ENCODE results near the gene ARID5B. TPM values are rescaled to one million over a fixed set of nuclear protein-coding genes. Genes with fewer than 3 reads are reported as not detected.

ARID5B gene
- total RNA-seq, 1 experiment from 2014 or later: 17.4 TPM

DNA sequence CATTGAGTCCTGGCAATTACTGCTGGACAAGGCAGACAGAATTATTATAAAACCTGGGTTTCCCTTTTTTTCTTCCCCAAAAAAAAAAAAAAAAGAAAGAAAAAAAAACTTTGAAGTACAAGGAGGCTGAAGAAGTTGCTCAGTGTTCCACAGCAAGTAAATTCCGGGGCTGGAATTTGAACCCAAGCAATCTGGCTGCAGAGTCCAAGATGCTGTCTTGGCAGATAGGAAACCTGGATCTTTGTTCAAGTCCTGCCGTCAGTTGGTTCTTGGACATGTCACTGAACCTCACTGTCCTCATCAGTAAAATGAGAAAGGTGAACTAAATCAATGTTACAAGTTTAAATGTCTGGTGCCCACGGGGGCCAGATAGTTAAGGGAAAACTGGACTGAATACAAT, 35.3 kb downstream of the ARID5B start:
- no peak for DNase-seq (ENCODE audit: low read depth)

DNA sequence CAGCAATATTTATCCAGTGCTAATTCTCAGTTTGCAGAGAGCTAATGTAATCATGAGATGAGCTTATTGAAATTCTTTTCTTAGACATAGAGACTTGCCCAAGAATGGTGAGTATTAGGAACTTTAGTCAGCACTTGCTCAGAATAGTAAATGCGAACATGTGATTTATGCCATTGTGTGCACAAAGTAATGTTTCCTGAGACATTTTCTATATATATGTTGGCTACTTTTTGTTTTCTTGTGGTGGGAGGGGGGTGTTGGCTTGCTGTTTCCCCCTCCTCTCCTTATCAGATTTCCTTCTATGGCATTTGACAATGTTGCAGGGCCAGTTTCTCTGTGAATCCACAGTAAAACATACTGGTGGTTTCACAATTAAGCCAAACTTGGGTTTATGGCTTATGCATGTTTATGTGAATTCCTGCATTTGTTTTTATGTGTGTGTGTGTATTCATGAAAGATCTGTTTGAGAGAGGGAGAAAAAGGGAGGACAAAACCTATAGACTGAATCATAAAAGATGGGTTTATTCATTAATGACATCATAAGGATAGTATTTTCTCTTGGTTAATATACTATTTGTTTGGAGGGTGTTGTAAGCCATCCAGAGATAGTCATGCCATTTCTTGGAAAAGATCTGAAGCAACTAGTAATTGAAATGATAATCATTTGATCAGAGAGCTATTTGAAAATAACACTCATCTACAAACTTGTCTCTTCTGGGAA, 36.3 kb downstream of the ARID5B start:
- DNase-seq (ENCODE audit: low read depth): peak; percentile 53

DNA sequence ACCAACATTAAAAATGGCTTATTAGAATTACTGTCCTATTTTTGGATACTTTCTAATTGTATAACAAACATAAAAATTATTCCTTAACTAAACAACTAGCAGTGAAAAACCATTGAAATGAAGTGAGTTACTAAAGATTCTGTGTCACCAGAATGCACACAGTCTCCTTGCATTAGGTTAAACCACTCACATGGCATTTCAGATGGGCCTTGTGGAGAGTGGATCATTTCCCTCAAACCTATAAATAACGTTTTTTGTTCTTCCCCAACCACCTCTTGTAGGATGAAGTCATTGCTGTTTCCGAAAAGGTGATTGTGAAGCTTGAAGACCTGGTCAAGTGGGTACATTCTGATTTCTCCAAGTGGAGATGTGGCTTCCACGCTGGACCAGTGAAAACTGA, 38.4 kb downstream of the ARID5B start:
- DNase-seq (ENCODE audit: low read depth): no peak

DNA sequence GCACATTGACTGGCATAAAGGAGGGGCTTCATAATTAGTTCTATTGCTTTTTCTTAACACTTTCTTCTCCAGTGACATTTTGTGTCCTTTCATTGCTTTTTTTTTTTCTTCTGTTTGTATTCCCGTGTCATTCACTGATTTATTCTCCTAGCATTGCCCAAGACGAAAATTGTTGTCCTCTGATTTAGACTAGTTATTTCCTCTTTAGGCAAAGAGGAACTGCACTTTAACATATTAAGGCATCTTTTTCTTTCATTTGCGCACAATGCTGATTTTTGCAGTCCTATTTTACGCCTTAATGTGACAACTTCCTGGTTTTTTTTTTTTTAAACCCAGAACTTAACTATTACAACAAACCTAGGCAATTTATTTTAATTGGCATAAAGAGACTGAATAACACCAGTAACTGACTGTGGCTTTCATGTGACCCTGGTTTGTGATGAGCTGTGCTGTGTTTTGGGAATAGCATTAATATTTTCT, 39.7 kb downstream of the ARID5B start:
- DNase-seq (ENCODE audit: low read depth): no peak

DNA sequence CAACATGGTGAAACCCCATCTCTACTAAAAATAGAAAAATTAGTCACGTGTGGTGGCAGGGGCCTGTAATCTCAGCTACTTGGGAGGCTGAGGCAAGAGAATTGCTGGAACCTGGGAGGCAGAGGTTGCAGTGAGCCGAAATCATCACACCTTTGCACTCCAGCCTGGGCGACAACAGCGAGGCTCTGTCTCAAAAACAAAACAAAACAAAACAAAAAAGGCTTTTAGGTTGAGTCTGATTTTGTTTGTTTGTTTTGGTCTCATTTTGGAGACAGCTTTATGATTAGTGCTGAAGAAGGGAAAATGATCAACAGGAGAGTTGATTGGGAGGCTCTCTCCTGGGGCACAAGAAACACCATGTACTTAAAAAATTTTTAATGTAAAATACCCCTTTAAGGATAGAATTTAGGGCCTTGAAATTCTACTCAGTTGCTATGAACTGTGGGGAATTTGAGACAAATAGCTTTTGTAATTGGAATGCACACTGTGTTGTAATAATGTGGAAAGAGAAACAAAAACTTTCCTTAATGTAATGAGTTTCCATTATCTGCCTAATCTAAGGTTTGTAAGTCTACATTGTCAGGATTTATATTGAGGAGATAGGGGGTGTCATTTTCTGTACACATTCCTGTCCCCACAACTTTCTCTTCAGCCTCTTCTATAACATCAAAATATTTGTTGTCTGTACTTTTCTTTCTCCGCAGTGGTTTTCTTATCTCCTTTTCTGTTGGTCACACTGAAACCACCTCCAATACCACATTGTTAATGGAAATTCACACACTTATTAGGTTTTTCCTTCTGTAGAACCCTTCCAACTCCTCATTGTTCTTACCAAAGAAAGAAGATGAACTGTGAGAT, 41.3 kb downstream of the ARID5B start:
- DNase-seq (ENCODE audit: low read depth): peak; percentile 43

DNA sequence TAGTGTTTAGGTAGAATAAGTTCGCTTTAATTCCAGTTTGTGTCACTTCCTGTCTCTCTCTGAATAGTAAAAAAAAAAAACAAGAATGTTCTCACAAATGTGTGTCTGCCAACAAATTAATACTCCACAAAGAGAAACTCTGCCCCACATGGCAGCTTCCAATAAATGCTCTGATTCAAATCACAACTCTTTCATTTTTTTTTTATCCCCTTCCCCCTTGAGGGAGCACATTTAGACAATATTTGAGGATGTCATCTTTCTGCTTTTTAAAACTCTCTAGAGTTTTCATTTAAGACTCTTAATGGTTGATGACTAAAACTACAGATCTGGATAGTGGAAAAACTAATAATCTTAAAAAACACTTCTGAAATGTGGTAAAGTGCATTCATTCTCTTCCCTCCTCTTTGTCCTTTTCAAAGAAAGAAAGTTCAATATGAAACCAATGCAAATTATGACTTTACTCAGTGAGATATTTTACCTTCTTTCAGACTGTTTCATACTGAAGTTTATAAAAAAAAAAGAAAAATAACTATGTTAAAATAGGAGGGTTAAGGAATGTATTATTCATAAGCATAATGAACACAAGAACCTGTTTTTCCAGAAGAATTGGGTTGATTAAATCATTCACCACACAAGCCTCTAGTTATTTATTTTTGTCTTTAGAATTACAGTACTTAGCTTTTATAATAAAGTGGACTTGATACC, 42.3 kb downstream of the ARID5B start:
- peak; percentile 79 for DNase-seq (ENCODE audit: low read depth)

DNA sequence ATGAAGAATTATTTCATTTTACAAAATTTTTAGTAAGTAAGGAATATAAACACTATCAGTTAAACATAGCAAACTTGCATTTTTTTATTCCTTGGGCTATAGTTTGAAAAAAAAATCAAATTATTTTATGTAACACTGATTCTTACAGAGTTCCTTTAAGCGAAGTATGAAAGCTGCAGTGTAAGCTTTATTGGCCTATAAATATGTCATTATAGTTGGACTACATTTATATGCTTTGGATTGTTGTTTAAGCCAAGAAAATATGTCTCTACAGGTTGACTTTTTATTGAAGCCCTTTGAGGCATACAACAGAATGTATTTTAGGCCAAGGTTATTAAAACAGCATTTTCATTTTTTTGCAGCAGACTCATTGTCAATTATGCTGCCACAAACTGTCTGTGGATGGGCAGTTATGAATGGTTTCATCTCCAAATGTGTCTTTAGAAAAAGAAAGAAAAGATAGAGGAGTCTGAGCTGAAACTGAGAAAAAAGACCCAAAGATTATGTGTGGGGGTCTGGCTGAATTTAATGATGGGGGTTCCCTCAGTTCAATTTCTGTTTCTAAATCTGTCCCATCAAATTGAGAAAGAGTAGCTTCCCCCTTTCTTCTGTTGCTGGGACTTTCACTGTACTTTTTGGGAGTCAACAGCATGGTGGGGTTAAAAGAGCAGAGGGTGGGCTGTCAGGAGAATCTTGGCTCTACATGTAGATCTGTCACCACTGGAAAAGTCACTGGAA, 43.1 kb downstream of the ARID5B start:
- DNase-seq (ENCODE audit: low read depth): no peak

DNA sequence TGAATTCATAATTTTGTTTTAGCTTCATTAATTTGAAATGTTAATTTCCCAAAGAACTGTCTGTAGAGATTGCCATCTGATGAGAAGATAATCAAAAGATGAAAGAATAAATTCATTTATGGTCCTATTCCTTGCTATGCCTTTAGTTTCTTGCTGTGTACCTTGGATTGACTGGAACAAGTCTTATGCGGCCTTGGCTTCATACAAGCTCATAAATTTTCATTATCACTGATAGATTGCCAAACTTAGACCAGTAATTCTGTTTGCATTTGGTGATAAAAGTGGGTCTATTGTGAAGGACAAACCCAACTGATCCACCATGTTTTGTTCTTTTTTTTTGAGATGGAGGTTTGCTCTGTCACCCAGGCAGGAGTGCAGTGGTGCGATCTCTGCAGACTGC, 48.2 kb downstream of the ARID5B start:
- no peak for DNase-seq (ENCODE audit: low read depth)

DNA sequence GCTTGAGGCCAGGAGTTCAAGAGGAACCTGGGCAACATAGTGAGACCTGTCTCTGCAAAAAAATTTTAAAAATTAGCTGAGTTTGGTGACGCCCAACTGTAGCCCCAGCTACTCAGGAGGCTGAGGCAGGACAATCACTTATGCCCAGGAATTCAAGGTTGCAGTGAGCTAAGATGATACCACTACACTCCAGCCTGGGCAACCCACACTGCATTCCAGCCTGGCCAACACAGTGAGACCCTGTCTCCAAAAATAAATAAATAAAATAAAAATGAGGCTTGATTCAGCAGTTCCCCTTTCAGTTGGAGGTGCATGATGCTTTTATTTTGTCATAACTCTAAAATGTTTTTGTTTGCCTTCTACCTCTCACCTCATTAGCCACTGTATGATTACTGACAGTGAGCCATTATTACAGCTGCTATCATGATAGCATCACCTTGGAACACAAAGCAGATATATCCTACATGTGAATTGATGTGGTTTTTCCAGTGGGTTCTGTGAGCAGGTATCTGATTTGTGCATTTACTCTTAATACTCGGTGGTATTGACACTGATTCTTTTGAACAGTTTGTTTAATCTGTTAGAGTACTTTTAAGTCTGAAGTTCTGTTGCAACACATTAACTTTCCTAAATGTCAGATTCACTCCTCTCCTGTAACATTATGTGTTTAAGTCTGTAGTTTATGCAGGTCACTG, 49.1 kb downstream of the ARID5B start:
- no peak for DNase-seq (ENCODE audit: low read depth)

DNA sequence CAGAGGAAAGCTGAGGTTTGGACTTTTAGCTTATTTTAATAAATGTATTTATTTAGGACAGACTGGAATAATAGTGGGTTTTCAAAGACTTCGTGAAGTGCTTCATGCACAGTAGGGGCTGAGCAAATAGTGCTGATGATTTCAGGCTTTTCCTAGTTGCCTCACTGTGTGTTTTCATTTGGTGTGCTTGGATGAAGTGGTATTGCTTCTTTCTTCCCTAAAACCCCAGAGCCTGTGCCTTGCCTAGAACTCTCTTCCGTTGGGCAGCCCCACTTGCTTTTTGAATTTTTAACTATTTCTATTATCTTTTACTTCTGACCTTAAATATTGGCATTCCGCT, 49.6 kb downstream of the ARID5B start:
- DNase-seq (ENCODE audit: low read depth): no peak

DNA sequence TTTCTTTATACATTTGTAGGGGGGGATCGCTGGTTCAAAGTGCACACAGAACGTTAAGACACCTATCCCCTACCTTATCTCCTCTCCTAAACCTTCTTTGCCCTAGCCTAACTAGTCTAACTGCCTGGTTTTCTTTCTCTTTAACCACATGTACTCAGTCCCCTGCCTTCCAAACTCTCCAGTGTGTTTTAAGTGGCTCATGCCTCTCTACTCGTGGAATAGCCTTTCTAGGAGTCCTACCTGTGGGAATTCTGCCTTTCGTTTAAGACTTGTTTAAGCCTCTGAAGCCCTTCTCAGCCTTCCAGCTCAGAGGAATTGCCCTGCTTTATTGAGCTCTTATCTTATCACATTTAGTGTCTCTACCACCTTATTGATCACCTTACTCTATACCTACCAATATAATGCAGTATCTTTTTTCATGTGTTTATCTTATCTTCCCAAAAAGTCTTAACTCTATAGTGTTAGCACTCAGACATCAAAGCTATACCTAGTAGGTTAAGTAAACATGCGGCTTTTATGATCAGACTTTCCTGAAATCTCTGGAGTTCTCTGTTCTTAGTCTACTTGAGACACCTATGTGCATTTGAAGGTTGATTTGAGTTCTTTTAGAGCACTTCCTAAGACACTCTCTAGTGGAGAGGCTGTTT, 50.7 kb downstream of the ARID5B start:
- DNase-seq (ENCODE audit: low read depth): no peak

DNA sequence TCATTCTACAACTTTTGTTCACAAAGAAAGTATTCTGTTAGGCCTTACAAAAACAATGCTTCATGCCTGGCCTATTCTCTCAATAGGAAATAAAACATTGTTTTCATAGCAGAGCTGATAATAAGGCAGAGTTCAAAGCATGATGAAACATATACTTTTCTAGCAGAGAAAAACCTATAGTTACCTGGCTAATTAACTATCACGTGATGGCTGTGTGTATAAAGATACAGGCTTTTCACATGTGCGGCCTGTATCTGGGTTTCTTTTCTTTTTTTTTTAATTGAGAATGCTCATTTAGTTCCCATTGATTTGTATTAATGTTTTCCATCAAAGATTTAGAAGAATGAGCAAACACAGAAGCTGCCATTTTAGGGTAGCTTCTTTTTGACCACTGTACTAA, 51.7 kb downstream of the ARID5B start:
- DNase-seq (ENCODE audit: low read depth): no peak

DNA sequence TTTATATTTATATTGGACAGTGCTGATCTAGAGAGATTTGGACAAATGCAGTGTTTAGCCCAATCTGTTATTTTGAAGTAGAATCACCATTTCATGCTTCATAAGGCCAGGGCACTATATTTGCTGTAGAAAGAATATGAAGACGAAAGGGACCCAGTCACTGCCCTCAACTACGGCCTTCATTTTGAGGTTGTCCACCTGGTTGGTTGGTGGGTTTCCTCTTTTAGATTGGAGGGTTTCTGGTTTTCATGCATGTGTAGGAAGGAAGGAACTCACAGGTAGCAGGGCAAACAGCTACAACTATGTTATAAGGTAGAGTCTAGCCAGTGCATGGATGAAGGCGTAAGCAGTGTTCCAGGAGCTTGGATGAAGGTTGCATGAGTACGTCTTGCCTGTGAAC, 56.3 kb downstream of the ARID5B start:
- DNase-seq (ENCODE audit: low read depth): no peak

DNA sequence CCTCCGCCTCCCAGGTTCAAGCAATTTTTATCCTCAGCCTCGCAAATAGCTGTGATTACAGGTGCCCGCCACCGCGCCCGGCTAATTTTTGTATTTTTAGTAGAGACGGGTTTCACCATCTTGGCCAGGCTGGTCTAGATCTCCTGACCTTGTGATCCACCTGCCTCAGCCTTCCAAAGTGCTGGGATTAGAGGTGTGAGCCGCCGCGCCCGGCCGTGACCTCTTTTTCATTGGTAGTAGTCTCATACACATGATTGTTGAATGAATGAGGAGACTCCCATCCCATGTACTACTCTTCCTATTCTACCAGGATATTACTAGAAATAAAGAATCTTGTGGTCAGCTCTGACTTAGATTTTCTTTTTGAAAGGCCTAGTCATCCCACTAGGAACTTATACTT, 56.8 kb downstream of the ARID5B start:
- no peak for DNase-seq (ENCODE audit: low read depth)

DNA sequence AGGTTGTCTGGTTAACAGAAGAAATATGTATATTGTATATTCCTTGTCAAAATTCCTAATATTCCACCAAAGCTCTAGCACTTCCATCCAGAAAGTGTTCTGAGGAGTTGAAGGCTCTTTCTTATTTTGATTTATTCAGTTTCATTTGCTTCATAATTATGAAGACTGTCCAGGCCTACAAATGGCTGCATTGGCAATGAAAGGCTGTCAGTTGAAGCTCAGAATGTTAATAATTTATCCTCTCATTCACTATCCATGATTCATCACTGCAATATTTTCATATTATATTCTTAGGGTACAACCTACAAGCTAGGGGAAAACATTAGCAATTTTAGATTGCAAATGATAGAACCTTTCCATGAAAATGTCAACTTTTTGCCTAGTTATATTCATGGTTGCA, 57.3 kb downstream of the ARID5B start:
- no peak for DNase-seq (ENCODE audit: low read depth)

DNA sequence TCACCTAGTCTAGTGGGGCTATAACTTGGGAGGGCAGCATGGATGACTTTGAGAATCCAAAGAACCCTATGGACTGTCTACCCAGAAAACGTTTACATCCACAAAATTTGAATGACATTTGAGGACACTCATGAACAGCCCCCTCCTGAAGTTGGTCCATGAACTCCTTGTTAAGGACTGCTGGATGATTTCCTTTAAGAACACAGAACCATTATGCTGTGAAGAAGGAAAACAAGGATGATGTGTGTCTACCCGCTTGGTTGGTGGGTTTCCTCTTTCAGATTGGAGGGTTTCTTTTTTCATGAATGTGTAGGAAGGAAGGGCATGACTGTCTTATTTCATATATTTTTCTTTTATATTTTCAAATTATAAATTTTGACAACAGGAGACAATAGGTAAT, 58.3 kb downstream of the ARID5B start:
- no peak for DNase-seq (ENCODE audit: low read depth)

DNA sequence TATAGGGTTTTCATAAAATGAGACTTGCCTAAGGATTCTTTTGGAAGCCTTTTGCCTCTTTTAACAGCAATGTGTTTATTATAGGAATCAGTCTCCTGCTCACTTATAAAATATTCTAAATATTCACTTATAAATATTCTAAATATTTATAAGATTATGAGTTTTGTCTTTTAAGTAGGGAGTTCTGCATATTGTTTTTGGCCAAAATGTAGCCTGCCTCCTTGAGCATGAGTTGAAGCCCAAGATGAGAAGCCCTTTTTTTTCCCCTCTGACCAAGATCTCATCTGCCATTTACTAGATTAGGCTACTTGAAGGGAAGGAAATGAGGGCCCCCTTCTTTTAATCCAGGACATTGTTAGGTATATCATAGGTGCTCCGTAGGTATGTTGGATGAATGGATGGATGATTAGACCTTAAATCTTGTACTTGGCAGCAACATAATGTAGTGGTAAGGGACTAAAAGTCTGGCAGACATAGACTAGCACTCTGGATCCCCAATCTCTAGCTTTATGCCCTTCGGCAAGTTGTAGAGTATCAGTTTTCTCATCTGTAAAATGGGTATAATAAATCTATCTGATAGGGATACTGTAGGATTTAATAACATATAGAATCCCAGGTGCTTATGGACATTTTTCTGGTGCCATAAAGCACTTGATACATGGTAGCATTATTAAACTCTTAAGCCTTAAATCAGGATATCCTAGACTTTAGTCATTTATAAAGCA, 59.1 kb downstream of the ARID5B start:
- no peak for DNase-seq (ENCODE audit: low read depth)

DNA sequence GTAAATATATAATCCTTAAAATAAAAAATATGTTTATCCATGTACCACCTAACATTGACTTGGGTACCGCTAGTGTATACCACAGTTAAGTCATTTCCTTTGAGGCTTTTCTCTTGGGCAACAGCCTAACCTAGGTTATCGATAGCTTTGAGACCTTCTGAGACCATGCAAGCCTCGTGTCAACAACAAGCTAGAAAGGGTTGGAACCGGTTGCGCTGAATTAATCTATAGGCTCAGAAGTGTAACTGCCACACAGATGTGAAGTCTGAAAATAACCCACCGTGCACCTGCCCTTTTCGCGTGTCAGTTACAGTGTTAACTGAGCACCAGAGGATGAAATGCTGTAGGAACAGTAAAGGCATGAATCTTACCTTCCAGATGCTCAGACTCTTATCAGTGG, 59.8 kb downstream of the ARID5B start:
- no peak for DNase-seq (ENCODE audit: low read depth)

DNA sequence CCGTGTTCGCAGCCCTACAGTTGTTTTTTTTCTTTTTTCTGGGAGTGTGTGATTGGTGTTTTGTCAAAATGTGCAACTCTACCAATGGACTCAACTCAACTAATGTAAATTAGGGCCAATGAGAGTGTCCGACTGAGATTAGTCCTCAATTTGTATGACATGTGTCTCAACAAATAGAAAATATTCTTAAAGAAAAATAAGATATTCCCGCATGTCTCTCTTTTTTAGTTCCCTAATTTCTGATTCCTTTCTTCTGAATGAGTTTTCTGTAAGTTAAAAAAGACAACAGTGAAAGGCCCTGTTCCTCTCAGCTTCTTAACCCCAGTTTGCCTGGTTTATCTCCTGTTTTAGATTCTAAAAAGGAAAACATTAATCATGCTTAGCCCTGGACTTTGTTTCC, 61.5 kb downstream of the ARID5B start:
- no peak for DNase-seq (ENCODE audit: low read depth)

DNA sequence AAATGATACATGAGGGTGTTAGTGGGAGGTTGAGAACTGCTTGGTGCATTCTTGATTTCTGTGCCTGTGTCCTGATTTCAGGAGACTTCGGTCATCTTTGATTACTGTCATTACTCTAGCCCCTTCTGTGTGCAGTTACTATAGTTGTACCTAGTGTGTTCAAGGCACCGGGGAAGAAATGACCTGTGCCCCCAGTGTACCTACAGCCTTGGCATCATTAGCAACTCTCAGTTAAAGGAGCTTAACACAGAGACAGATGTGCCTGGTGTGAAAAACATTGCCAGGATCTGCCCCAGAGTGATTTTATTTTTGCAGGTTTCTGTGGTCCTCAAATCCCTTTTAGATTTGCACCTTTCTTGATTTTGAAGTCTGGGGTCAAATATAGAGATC, 62.2 kb downstream of the ARID5B start:
- no peak for DNase-seq (ENCODE audit: low read depth)

Measured in LHCN-M2 (cell line).